Panc1 (cell line): Measurements from ENCODE around the gene COL1A1. TPM values are rescaled to one million over a fixed set of nuclear protein-coding genes. Genes with fewer than 3 reads are reported as not detected.

Source experiments
- ATAC-seq: fragments of 200-7000 bp; cut with Tn5 transposase; 2 replicates; pipeline ENCODE4 v1.9.1; 2020; ENCODE audit warnings: mild to moderate bottlenecking, moderate library complexity
- BruUV-seq: library from RNA; stranded (reverse); fragments of 400-500 nt; replicated peaks from 2 replicates; lab custom pipeline; 2021; lab: Mats Ljungman, UMichigan
- CTCF ChIA-PET: fragments of 300-600 bp; sonication (Branson Sonifier 250); formaldehyde crosslinking; loops from one replicate; lab custom pipeline; 2022; ENCODE audit warnings: antibody characterized with exemption; lab: Charles Lee
- POLR2A ChIA-PET: fragments of 300-600 bp; sonication (Branson Sonifier 250); formaldehyde crosslinking; loops from one replicate; lab custom pipeline; 2022; ENCODE audit warnings: antibody characterized with exemption; lab: Charles Lee
- DNase-seq: peaks from one replicate; pipeline ENCODE4 v3.0.0-alpha.2; 2010; ENCODE audit warnings: low read depth, low spot score
- H3K27ac ChIP-seq: 2 replicates; pipeline ENCODE4 v1.5.1; 2011; ENCODE audit warnings: mild to moderate bottlenecking, low read length, inconsistent platforms
- H3K27me3 ChIP-seq: fragments of 200-500 bp; sonication (Bioruptor generic); 2 replicates; pipeline ENCODE4 v1.6.0; 2014; ENCODE audit warnings: low read length, inconsistent platforms; ENCODE audit not compliant: control insufficient read depth, insufficient read depth
- H3K36me3 ChIP-seq: fragments of 200-500 bp; sonication (Bioruptor generic); 2 replicates; pipeline ENCODE4 v1.5.1; 2014; ENCODE audit warnings: inconsistent platforms, mild to moderate bottlenecking, low read length, moderate library complexity; ENCODE audit not compliant: control insufficient read depth, insufficient read depth
- H3K4me1 ChIP-seq: 2 replicates; pipeline ENCODE4 v1.5.1; 2011; ENCODE audit warnings: inconsistent platforms, mild to moderate bottlenecking, low read length, moderate library complexity; ENCODE audit not compliant: control insufficient read depth, insufficient read depth
- H3K4me3 ChIP-seq, 2 experiments: 2 replicates each; pipeline ENCODE4 v1.5.1; 2011 to 2012; ENCODE audit warnings: low read depth in 2 of 2, low read length in 2 of 2, mild to moderate bottlenecking in 2 of 2, inconsistent platforms in 1 of 2, moderate library complexity in 1 of 2
- H3K9me3 ChIP-seq: fragments of 200-500 bp; sonication (Bioruptor generic); 2 replicates; pipeline ENCODE4 v1.5.1; 2014; ENCODE audit warnings: low read depth, mild to moderate bottlenecking, inconsistent platforms, low read length, moderate library complexity; ENCODE audit not compliant: control insufficient read depth, insufficient read depth
- POLR2AphosphoS5 ChIP-seq: IDR thresholded peaks from 2 replicates; pipeline ENCODE4 v1.6.1; 2012; ENCODE audit warnings: mild to moderate bottlenecking, low read depth, low read length, moderate library complexity
- SIN3A ChIP-seq: IDR thresholded peaks from 2 replicates; pipeline ENCODE4 v1.6.1; 2012; ENCODE audit warnings: low read depth, mild to moderate bottlenecking, low read length, moderate library complexity, borderline replicate concordance; ENCODE audit not compliant: insufficient read depth
- TCF7L2 ChIP-seq: IDR thresholded peaks from 2 replicates; pipeline ENCODE4 v1.6.1; 2011; ENCODE audit warnings: mild to moderate bottlenecking, low read depth, low read length, inconsistent platforms
- in situ Hi-C: cut with HindIII; loops from 2 replicates; pipeline ENCODE4 v1.10.0; 2016; ENCODE audit warnings: low sequenced_read_pairs, low pct_unique_long_range_greater_than_20kb
- intact Hi-C: fragments of 100-400 bp; cut with micrococcal nuclease; formaldehyde crosslinking; loops from one replicate; pipeline ENCODE4 v1.10.0; 2022; ENCODE audit not compliant: unreplicated experiment
- total RNA-seq: library from RNA; stranded (reverse); gene quantifications from one replicate; pipeline ENCODE4 v1.2.1, GENCODE V29; 2021; ENCODE audit not compliant: unreplicated experiment
- TF ChIP-seq, protein P1 (sequence below), 2 experiments: IDR thresholded peaks; 2 replicates each; pipeline ENCODE4 v1.6.1; 2011 to 2012; ENCODE audit warnings: low read depth in 2 of 2, control low read depth in 1 of 2, low read length in 1 of 2, mild to moderate bottlenecking in 1 of 2, moderate library complexity in 1 of 2; ENCODE audit not compliant: insufficient read depth in 1 of 2
- TF ChIP-seq, protein P2 (sequence below): fragments of 450-650 bp; IDR thresholded peaks from 2 replicates; pipeline ENCODE4 v1.5.1; 2017; ENCODE audit warnings: mild to moderate bottlenecking

Gene COL1A1
- total RNA-seq, 1 experiment from 2014 or later = 52.7 TPM

DNA sequence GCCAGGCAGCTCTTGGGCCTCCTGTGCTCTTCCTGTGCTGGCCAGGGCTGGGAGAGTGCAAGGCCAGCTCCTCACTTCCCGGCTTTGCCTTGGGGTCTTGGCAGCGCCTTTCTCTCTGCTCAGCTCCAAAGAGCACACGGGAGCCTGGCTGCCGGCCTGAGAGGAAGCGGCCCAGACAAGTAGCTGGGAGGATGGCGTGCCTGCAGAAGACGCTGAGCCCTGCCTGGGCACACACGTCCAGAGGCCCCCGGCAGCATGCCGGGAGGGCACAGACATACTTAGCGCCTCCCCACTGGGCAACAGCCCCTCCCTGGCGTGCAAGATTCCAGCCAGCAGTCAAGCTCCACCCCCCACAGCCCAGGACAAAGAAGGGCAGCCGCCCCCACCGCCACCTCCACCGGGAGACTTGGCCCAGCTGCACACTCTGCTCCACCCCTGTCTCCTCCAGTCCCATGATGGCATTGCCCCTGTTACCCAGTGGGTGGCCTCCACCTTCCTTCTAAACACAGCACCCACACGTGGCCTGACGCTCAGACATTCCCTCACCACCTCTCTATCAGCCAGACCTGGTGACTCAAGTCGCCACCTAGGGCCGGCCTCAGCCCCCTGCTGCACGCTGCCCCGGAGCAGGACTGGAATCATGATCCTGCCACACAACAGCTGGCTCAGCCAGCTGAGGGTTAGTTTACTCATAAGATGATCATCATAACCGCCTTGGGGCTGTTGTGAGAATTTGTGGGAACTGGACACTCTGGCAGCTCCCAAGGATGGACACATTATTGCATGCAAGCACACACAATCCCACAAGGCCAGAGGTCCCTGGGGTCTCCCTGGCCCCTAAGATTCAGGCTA, 23.2 kb downstream of the COL1A1 start:
- no peaks in the 10 kb centered on the region for H3K27me3 ChIP-seq
- no peaks in the 10 kb centered on the region for H3K9me3 ChIP-seq
- no TSS peak for BruUV-seq
- DNase-seq (peak; percentile 41), ATAC-seq (peak; percentile 93)
- peak overlapping the region; percentile 69 for H3K27ac ChIP-seq
- H3K4me3 ChIP-seq = peak overlapping the region; percentile 8 to 44; a peak in 3 of 4 replicates
- H3K4me1 ChIP-seq = peaks cover 31% of the 10 kb centered on the region
- CTCF ChIA-PET = interaction anchor here (0.6 to 2.0 kb wide), 7 partner anchors 8 to 219 kb away, joined by 3 to 21 read pairs (median 6); partner anchors contain the start of gene LRRC59
- intact Hi-C loops = no loop called here
- in situ Hi-C loops = no loop called here
- H3K36me3 ChIP-seq = no peaks in the 10 kb centered on the region
- POLR2A ChIA-PET = interaction anchor here (0.8 kb wide), 1 partner anchor 16 kb away, joined by 3 read pairs; no protein-coding TSS in a partner anchor
- TF ChIP-seq TCF7L2 (0 out of 2 replicates have a peak, but pooled peaks have one; percentile 57), SIN3A (0 out of 2 replicates have a peak, but pooled peaks have one; percentile 32), POLR2AphosphoS5 (peak; percentile 42; the same call in 1 of the 2 replicates)
- TF ChIP-seq, protein P1, sequence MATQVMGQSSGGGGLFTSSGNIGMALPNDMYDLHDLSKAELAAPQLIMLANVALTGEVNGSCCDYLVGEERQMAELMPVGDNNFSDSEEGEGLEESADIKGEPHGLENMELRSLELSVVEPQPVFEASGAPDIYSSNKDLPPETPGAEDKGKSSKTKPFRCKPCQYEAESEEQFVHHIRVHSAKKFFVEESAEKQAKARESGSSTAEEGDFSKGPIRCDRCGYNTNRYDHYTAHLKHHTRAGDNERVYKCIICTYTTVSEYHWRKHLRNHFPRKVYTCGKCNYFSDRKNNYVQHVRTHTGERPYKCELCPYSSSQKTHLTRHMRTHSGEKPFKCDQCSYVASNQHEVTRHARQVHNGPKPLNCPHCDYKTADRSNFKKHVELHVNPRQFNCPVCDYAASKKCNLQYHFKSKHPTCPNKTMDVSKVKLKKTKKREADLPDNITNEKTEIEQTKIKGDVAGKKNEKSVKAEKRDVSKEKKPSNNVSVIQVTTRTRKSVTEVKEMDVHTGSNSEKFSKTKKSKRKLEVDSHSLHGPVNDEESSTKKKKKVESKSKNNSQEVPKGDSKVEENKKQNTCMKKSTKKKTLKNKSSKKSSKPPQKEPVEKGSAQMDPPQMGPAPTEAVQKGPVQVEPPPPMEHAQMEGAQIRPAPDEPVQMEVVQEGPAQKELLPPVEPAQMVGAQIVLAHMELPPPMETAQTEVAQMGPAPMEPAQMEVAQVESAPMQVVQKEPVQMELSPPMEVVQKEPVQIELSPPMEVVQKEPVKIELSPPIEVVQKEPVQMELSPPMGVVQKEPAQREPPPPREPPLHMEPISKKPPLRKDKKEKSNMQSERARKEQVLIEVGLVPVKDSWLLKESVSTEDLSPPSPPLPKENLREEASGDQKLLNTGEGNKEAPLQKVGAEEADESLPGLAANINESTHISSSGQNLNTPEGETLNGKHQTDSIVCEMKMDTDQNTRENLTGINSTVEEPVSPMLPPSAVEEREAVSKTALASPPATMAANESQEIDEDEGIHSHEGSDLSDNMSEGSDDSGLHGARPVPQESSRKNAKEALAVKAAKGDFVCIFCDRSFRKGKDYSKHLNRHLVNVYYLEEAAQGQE (IDR thresholded peaks at IDR 0.05; ENCODE audit: insufficient read depth in 1 of 2, low read depth in 2 of 2, low read length in 1 of 2) = no peak
- TF ChIP-seq, protein P2, sequence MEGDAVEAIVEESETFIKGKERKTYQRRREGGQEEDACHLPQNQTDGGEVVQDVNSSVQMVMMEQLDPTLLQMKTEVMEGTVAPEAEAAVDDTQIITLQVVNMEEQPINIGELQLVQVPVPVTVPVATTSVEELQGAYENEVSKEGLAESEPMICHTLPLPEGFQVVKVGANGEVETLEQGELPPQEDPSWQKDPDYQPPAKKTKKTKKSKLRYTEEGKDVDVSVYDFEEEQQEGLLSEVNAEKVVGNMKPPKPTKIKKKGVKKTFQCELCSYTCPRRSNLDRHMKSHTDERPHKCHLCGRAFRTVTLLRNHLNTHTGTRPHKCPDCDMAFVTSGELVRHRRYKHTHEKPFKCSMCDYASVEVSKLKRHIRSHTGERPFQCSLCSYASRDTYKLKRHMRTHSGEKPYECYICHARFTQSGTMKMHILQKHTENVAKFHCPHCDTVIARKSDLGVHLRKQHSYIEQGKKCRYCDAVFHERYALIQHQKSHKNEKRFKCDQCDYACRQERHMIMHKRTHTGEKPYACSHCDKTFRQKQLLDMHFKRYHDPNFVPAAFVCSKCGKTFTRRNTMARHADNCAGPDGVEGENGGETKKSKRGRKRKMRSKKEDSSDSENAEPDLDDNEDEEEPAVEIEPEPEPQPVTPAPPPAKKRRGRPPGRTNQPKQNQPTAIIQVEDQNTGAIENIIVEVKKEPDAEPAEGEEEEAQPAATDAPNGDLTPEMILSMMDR = peak; percentile 90

DNA sequence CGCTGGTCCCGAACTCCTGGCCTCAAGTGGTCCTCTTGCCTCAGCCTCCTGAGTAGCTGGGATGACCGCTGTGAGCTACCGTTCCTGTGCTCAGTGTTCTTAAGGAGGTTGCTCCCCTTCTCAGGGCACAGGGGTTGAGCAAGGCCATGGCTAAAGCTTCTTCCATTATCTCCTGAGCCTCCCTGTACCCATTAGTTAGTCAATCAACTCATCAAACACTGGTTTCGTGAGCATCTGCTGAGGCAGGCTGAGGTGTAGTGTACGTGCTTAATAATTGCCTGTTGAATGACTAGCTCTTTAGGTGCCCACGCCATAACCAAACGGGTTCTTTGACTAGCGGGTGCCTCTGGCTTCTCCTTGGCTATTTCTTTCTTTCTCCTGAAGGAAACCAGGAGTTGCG, 24.0 kb downstream of the COL1A1 start:
- Histone ChIP-seq H3K27me3 (no peaks in the 10 kb centered on the region), H3K4me3 (no peak overlapping the region), H3K9me3 (no peaks in the 10 kb centered on the region), H3K27ac (peak overlapping the region; percentile 69), H3K36me3 (no peaks in the 10 kb centered on the region), H3K4me1 (peaks cover 31% of the 10 kb centered on the region)
- intact Hi-C loops (no loop called here), in situ Hi-C loops (no loop called here)
- DNase-seq = no peak
- no peak for ATAC-seq
- no TSS peak for BruUV-seq
- ChIA-PET CTCF (interaction anchor here (0.5 to 2.0 kb wide), 7 partner anchors 8 to 152 kb away, joined by 3 to 21 read pairs (median 4); no protein-coding TSS in a partner anchor), POLR2A (interaction anchor here (0.8 kb wide), 1 partner anchor 16 kb away, joined by 3 read pairs; no protein-coding TSS in a partner anchor)
- TF ChIP-seq TCF7L2 = no peak
- no peak for TF ChIP-seq SIN3A
- no peak for TF ChIP-seq POLR2AphosphoS5
- TF ChIP-seq, protein P1 (IDR thresholded peaks at IDR 0.05; ENCODE audit: insufficient read depth in 1 of 2, low read depth in 2 of 2, low read length in 1 of 2) = no peak
- TF ChIP-seq, protein P2 = no peak
